K562 (cell line): ENCODE data around the gene PRICKLE4. TPM values are rescaled to one million over a fixed set of nuclear protein-coding genes. Genes with fewer than 3 reads are reported as not detected.
A peak's percentile ranks its signal among the peaks of the same experiment; 100 is the strongest.

ENCODE experiments used
- CCNT2 ChIP-seq: IDR thresholded peaks from 2 replicates; pipeline ENCODE4 v1.6.1; 2011; ENCODE audit warnings: borderline replicate concordance, low read depth, mild to moderate bottlenecking, moderate library complexity, mixed read lengths, low read length; ENCODE audit not compliant: insufficient read length; ENCODE audit errors: extremely low read depth
- ERF ChIP-seq: fragments of 450-650 bp; formaldehyde crosslinking; IDR thresholded peaks from 2 replicates; pipeline ENCODE4 v1.4.0; 2020; ENCODE audit warnings: mild to moderate bottlenecking, mixed read lengths
- GABPA ChIP-seq: fragments of 200-800 bp; sonication (Bioruptor generic); conservative IDR thresholded peaks from 2 replicates; pipeline ENCODE4 v1.6.1; 2016; ENCODE audit warnings: low read depth, missing genetic modification characterization, missing compliant biosample characterization
- IFI16 ChIP-seq: fragments of 250-450 bp; sonication (Bioruptor Pico); IDR thresholded peaks from 2 replicates; pipeline ENCODE4 v2.1.2; 2022; ENCODE audit warnings: mild to moderate bottlenecking, inconsistent platforms
- MEIS2 ChIP-seq: fragments of 450-650 bp; IDR thresholded peaks from 2 replicates; pipeline ENCODE4 v1.6.1; 2014; ENCODE audit warnings: mild to moderate bottlenecking; ENCODE audit not compliant: partially characterized antibody
- NFATC3 ChIP-seq: fragments of 450-650 bp; IDR thresholded peaks from 2 replicates; pipeline ENCODE4 v1.6.1; 2017; ENCODE audit warnings: mild to moderate bottlenecking
- RBM34 ChIP-seq: fragments of 200-400 bp; formaldehyde crosslinking; IDR thresholded peaks from 2 replicates; pipeline ENCODE4 v1.6.1; 2018; ENCODE audit warnings: low read length, borderline replicate concordance; ENCODE audit not compliant: insufficient read depth
- ZNF274 ChIP-seq: IDR thresholded peaks from 2 replicates; pipeline ENCODE4 v1.6.1; 2011; ENCODE audit warnings: low read depth, mild to moderate bottlenecking, low read length, moderate library complexity, borderline replicate concordance
- ZNF507 ChIP-seq: conservative IDR thresholded peaks from 2 replicates; pipeline ENCODE4 v1.6.1; 2017; ENCODE audit warnings: missing genetic modification characterization, missing compliant biosample characterization
- polyA plus RNA-seq, 8 experiments: library from polyadenylated mRNA; depleted of rRNA in 4 of 8; stranded (reverse) in 5 of 8; unstranded in 3 of 8; fragments of >200 nt; fragmentation: Nextera tagmentation in 2 of 8; fragmentation: Illumina TruSeq in 1 of 8; extraction: Ambion mirVana in 2 of 8; extraction: Trizol in 1 of 8; gene quantifications; 2 replicates each; pipeline versions ENCODE4 v1.2.1 to v1.2.3, GENCODE V29; 2011 to 2014; ENCODE audit warnings: inconsistent platforms in 1 of 8, missing spikeins in 1 of 8
- total RNA-seq, 7 experiments: library from RNA; depleted of rRNA in 6 of 7; stranded (reverse); fragments of >200 nt in 6 of 7; fragmentation: Illumina TruSeq in 2 of 7; extraction: Trizol in 2 of 7; gene quantifications; 2 replicates each; pipeline versions ENCODE4 v1.2.1 to v1.2.3, GENCODE V29; 2011 to 2021; ENCODE audit warnings: low replicate concordance in 1 of 7
- TF ChIP-seq, protein P1 (sequence below): fragments of 450-650 bp; formaldehyde crosslinking; IDR thresholded peaks from 2 replicates; pipeline ENCODE4 v1.4.0; 2022; ENCODE audit warnings: missing genetic modification characterization
- TF ChIP-seq, protein P2 (sequence below), 2 experiments: fragments of 450-650 bp; conservative IDR thresholded peaks; 2 replicates each; pipeline ENCODE4 v1.6.1; 2017; ENCODE audit warnings: mild to moderate bottlenecking in 2 of 2, moderate library complexity in 2 of 2
- TF ChIP-seq, protein P3 (sequence below): fragments of 450-650 bp; IDR thresholded peaks from 2 replicates; pipeline ENCODE4 v1.6.1; 2017; ENCODE audit warnings: antibody characterized with exemption, mild to moderate bottlenecking
- TF ChIP-seq, protein P4 (sequence below): sonication (generic); formaldehyde crosslinking; IDR thresholded peaks from 2 replicates; pipeline ENCODE4 v1.8.0; 2022; ENCODE audit warnings: mild to moderate bottlenecking, low read depth, missing genetic modification reagents
- TF ChIP-seq, protein P5 (sequence below): sonication (generic); formaldehyde crosslinking; IDR thresholded peaks from 2 replicates; pipeline ENCODE4 v1.8.1; 2023; ENCODE audit warnings: mild to moderate bottlenecking, missing genetic modification reagents
- TF ChIP-seq, protein P6 (sequence below): IDR thresholded peaks from 3 replicates; pipeline ENCODE4 v1.6.1; 2011; ENCODE audit warnings: borderline replicate concordance, mild to moderate bottlenecking; ENCODE audit not compliant: insufficient read length, insufficient read depth

PRICKLE4 gene
- total and polyA plus RNA-seq, 9 of the 15 experiments (the other 6 are each of a cell fraction or from before 2014, with no cell fraction given): 0.20 to 0.32 (median 0.27) TPM; not detected in 6

DNA sequence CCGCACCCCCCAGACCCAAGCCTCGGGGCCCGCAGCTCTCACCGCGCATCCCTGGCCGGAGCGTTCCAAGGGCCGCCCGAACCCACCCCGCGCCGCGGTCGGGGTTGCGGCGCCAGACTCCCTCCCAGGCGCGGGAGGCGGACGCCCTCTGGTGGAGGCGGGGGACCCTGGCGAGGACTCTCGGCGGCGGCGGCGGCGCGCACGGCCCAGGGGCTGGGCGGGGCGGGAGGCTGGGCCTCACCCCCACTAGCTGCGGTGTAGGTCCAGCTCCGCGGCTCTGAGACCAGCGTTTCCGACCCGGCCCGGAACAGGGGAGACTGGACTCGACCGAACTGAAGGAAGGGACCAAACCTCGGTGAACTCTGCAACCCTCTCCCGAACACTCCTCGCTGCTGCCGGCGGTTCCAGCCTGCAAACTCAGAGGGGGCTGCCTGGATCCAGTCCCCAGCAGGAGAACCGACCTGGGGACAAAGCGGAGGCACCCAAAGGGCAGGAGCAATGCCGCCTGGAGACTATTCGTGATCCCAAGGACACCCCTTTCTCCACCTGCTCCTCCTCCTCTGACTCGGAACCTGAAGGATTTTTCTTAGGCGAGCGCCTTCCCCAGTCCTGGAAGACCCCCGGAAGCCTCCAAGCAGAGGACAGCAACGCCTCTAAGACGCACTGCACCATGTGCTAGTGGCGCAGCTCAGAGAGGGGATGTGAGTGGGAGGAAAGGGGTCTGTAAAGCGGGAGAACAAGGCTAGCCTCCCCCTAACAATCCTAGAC is 6.1 kb downstream of the PRICKLE4 start (continued):
- no peak for TF ChIP-seq NFATC3
- no peak for TF ChIP-seq ZNF274
- TF ChIP-seq, protein P1, sequence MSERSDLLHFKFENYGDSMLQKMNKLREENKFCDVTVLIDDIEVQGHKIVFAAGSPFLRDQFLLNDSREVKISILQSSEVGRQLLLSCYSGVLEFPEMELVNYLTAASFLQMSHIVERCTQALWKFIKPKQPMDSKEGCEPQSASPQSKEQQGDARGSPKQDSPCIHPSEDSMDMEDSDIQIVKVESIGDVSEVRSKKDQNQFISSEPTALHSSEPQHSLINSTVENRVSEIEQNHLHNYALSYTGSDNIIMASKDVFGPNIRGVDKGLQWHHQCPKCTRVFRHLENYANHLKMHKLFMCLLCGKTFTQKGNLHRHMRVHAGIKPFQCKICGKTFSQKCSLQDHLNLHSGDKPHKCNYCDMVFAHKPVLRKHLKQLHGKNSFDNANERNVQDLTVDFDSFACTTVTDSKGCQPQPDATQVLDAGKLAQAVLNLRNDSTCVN (CRISPR knock-in tag): peak; percentile 11; the same call in 1 of the 2 replicates
- TF ChIP-seq, protein P2, sequence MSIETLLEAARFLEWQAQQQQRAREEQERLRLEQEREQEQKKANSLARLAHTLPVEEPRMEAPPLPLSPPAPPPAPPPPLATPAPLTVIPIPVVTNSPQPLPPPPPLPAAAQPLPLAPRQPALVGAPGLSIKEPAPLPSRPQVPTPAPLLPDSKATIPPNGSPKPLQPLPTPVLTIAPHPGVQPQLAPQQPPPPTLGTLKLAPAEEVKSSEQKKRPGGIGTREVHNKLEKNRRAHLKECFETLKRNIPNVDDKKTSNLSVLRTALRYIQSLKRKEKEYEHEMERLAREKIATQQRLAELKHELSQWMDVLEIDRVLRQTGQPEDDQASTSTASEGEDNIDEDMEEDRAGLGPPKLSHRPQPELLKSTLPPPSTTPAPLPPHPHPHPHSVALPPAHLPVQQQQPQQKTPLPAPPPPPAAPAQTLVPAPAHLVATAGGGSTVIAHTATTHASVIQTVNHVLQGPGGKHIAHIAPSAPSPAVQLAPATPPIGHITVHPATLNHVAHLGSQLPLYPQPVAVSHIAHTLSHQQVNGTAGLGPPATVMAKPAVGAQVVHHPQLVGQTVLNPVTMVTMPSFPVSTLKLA (conservative IDR thresholded peaks at IDR 0.05): no peak
- 0 out of 2 replicates have a peak, but pooled peaks have one; percentile 6 for TF ChIP-seq ERF (CRISPR knock-in tag)
- TF ChIP-seq GABPA (tag): no peak
- TF ChIP-seq, protein P3, sequence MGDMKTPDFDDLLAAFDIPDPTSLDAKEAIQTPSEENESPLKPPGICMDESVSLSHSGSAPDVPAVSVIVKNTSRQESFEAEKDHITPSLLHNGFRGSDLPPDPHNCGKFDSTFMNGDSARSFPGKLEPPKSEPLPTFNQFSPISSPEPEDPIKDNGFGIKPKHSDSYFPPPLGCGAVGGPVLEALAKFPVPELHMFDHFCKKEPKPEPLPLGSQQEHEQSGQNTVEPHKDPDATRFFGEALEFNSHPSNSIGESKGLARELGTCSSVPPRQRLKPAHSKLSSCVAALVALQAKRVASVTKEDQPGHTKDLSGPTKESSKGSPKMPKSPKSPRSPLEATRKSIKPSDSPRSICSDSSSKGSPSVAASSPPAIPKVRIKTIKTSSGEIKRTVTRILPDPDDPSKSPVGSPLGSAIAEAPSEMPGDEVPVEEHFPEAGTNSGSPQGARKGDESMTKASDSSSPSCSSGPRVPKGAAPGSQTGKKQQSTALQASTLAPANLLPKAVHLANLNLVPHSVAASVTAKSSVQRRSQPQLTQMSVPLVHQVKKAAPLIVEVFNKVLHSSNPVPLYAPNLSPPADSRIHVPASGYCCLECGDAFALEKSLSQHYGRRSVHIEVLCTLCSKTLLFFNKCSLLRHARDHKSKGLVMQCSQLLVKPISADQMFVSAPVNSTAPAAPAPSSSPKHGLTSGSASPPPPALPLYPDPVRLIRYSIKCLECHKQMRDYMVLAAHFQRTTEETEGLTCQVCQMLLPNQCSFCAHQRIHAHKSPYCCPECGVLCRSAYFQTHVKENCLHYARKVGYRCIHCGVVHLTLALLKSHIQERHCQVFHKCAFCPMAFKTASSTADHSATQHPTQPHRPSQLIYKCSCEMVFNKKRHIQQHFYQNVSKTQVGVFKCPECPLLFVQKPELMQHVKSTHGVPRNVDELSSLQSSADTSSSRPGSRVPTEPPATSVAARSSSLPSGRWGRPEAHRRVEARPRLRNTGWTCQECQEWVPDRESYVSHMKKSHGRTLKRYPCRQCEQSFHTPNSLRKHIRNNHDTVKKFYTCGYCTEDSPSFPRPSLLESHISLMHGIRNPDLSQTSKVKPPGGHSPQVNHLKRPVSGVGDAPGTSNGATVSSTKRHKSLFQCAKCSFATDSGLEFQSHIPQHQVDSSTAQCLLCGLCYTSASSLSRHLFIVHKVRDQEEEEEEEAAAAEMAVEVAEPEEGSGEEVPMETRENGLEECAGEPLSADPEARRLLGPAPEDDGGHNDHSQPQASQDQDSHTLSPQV: no peak
- TF ChIP-seq, protein P4, sequence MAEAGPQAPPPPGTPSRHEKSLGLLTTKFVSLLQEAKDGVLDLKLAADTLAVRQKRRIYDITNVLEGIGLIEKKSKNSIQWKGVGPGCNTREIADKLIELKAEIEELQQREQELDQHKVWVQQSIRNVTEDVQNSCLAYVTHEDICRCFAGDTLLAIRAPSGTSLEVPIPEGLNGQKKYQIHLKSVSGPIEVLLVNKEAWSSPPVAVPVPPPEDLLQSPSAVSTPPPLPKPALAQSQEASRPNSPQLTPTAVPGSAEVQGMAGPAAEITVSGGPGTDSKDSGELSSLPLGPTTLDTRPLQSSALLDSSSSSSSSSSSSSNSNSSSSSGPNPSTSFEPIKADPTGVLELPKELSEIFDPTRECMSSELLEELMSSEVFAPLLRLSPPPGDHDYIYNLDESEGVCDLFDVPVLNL (CRISPR knock-in tag): 0 out of 2 replicates have a peak, but pooled peaks have one; percentile 58
- TF ChIP-seq, protein P5, sequence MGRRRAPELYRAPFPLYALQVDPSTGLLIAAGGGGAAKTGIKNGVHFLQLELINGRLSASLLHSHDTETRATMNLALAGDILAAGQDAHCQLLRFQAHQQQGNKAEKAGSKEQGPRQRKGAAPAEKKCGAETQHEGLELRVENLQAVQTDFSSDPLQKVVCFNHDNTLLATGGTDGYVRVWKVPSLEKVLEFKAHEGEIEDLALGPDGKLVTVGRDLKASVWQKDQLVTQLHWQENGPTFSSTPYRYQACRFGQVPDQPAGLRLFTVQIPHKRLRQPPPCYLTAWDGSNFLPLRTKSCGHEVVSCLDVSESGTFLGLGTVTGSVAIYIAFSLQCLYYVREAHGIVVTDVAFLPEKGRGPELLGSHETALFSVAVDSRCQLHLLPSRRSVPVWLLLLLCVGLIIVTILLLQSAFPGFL (CRISPR knock-in tag): no peak
- TF ChIP-seq CCNT2: peak; percentile 84
- TF ChIP-seq IFI16 (CRISPR knock-in tag): no peak
- TF ChIP-seq RBM34: 0 out of 2 replicates have a peak, but pooled peaks have one; percentile 50
- TF ChIP-seq, protein P6, sequence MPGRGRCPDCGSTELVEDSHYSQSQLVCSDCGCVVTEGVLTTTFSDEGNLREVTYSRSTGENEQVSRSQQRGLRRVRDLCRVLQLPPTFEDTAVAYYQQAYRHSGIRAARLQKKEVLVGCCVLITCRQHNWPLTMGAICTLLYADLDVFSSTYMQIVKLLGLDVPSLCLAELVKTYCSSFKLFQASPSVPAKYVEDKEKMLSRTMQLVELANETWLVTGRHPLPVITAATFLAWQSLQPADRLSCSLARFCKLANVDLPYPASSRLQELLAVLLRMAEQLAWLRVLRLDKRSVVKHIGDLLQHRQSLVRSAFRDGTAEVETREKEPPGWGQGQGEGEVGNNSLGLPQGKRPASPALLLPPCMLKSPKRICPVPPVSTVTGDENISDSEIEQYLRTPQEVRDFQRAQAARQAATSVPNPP: no peak
- no peak for TF ChIP-seq MEIS2
- no peak for TF ChIP-seq ZNF507
